Retinal pigment epithelial cell (primary cell): Measurements from ENCODE around the gene C14orf132.
"Not testable (repeated sequence)": the region's sequence is repeated elsewhere in the genome, so short reads cannot be mapped to it uniquely, and the experiment has no call there.

Experiments
- DNase-seq: peaks from one replicate; pipeline ENCODE4 v3.0.0-alpha.2; 2010; ENCODE audit warnings: low read depth
- H3K4me3 ChIP-seq: 2 replicates; pipeline ENCODE4 v1.5.1; 2011; ENCODE audit warnings: mild to moderate bottlenecking, low read length, control low read depth, moderate library complexity
- CTCF ChIP-seq: conservative IDR thresholded peaks from 2 replicates; pipeline ENCODE4 v1.5.1; 2011; ENCODE audit warnings: low read depth, low read length, control low read depth, inconsistent platforms

The C14orf132 gene

GRCh38 chr14:96066976-96067375 lies 27.8 kb downstream of the C14orf132 start:
- no peak for DNase-seq
- TF ChIP-seq CTCF = no peak
- H3K4me3 ChIP-seq = no peak overlapping the region

- no peak overlapping the region for H3K4me3 ChIP-seq
- no peak for DNase-seq
- no peak for TF ChIP-seq CTCF
Measured at GRCh38 chr14:96067985-96068930, 29.1 kb downstream of the C14orf132 start.

- no peak for DNase-seq
- TF ChIP-seq CTCF = no peak
- no peak overlapping the region for H3K4me3 ChIP-seq
Measured at GRCh38 chr14:96069421-96069820, 30.3 kb downstream of the C14orf132 start.

- no peak for TF ChIP-seq CTCF
- DNase-seq = no peak
- no peak overlapping the region for H3K4me3 ChIP-seq
Measured at GRCh38 chr14:96071561-96071960, 32.4 kb downstream of the C14orf132 start.

GRCh38 chr14:96072076-96072475 lies 32.9 kb downstream of the C14orf132 start:
- DNase-seq = no peak
- TF ChIP-seq CTCF = no peak
- no peak overlapping the region for H3K4me3 ChIP-seq

- TF ChIP-seq CTCF = no peak
- DNase-seq = no peak
Measured at GRCh38 chr14:96072746-96073145, 33.6 kb downstream of the C14orf132 start.

GRCh38 chr14:96073260-96074039 lies 34.3 kb downstream of the C14orf132 start:
- not testable (repeated sequence) for DNase-seq, H3K4me3 ChIP-seq

More at GRCh38 chr14:96072746-96073145, 33.6 kb downstream of the C14orf132 start:
- no peak overlapping the region for H3K4me3 ChIP-seq
